Right lobe of liver (tissue), 6 donors: ENCODE measurements around the gene BBS2. TPM values are rescaled to one million over a fixed set of nuclear protein-coding genes. Genes with fewer than 3 reads are reported as not detected.
A peak's percentile ranks its signal among the peaks of the same experiment; 100 is the strongest.

Source experiments
- ATAC-seq, 4 donors: fragments of 200-7000 bp; cut with Tn5 transposase; one replicate each; pipeline ENCODE4 v1.9.1; 2020; ENCODE audit warnings: mild to moderate bottlenecking in 4 of 4, moderate library complexity in 4 of 4
- DNase-seq, 3 donors: peaks; one replicate each; pipeline ENCODE4 v3.0.0-alpha.2; 2020
- H3K27ac ChIP-seq, 3 donors: fragments of 200-600 bp; one replicate each; pipeline ENCODE4 v1.8.0; 2022
- H3K27me3 ChIP-seq, 2 donors: fragments of 200-600 bp; one replicate each; pipeline ENCODE4 v1.8.0; 2022
- H3K36me3 ChIP-seq, 4 donors: fragments of 200-600 bp; sonication (generic) in 1 of 4; one replicate each; pipeline versions ENCODE4 v1.5.1 to v1.8.0; 2017 to 2022; ENCODE audit warnings: control low read depth in 1 of 4
- H3K4me1 ChIP-seq, 4 donors: fragments of 200-600 bp; sonication (generic) in 1 of 4; one replicate each; pipeline versions ENCODE4 v1.5.1 to v1.8.0; 2017 to 2022; ENCODE audit warnings: control low read depth in 1 of 4
- H3K4me3 ChIP-seq, 3 donors: fragments of 200-600 bp; one replicate each; pipeline ENCODE4 v1.8.0; 2022
- H3K9me3 ChIP-seq, 4 donors: fragments of 200-600 bp; sonication (generic) in 1 of 4; one replicate each; pipeline versions ENCODE4 v1.5.1 to v1.8.0; 2017 to 2022; ENCODE audit warnings: control low read depth in 1 of 4
- POLR2A ChIP-seq: fragments of 450-650 bp; IDR thresholded peaks from one replicate; pipeline ENCODE4 v1.6.1; 2017; ENCODE audit warnings: antibody characterized with exemption, mild to moderate bottlenecking
- WGBS: methylation state at CpG from one replicate; pipeline ENCODE4 v1.1.6; 2018; ENCODE audit warnings: low coverage, low lambda C conversion rate; ENCODE audit not compliant: insufficient coverage; ENCODE audit errors: missing lambda C conversion rate; 5-methylcytosine and 5-hydroxymethylcytosine counted together
- intact Hi-C, 2 donors: fragments of 100-400 bp; cut with DNase I; formaldehyde crosslinking; loops; one replicate each; pipeline versions ENCODE4 v1.11.2 to v1.14.1; 2022
- total RNA-seq, 6 experiments: library from RNA; depleted of rRNA in 2 of 6; stranded (reverse); fragments of >200 nt in 2 of 6; fragmentation: NEBNext Ultra II Directional in 3 of 6; extraction: Animal tissue kit (Norgen Biotek cat#: 25700) in 3 of 6; gene quantifications; one replicate each; pipeline versions ENCODE4 v1.1.0 to v1.2.4, GENCODE V29; 2016 to 2023
- TF ChIP-seq, protein P1 (sequence below), 4 donors: fragments of 200-600 bp in 3 of 4; fragments of 450-650 bp in 1 of 4; IDR thresholded peaks; one replicate each; pipeline versions ENCODE4 v1.5.1 to v1.8.0; 2016 to 2022; ENCODE audit warnings: antibody characterized with exemption in 4 of 4, mild to moderate bottlenecking in 2 of 4
- donor health status: DM: no; HTN: yes; CAD: no.
- donor health status: DM: no; HTN: no; CAD: no.
- donor health status: DM: no; HTN: no; CAD: no.
- donor health status: DM: no; HTN: yes; CAD: no.
- donor health status: DM: no; HTN: yes; CAD: no.

The BBS2 gene
- total RNA-seq, 6 experiments from 2014 or later: 5.6 to 18.4 (median 10.5) TPM

DNA sequence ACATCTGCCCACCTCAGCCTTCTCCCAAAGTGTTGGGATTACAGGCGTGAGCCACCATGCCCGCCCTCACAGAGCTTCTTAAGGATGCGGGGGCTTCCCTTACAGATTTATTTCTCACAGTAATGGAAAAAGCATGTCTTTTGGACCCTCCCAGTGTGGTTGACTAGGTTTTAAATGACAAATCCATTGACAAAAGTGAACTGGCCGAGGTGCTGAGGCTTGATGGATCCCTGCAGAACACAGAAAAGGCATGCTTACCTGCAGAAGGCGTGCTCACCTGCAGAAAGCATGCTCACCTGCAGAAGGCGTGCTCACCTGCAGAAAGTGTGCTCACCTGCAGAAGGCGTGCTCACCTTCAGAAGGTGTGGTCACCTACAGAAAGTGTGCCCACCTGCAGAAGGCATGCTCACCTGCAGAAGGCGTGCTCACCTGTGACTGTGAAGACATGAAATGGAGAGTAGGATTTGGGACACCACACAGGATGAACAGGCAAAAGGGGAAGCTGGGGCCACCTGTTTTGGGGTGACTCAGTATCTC lies 15.1 kb upstream of the BBS2 start:
- Histone ChIP-seq H3K27ac (no peak overlapping the region), H3K36me3 (no peaks in the 10 kb centered on the region), H3K9me3 (no peaks in the 10 kb centered on the region), H3K4me3 (no peak overlapping the region), H3K4me1 (no peaks in the 10 kb centered on the region), H3K27me3 (no peaks in the 10 kb centered on the region)
- no peak for TF ChIP-seq POLR2A
- TF ChIP-seq, protein P1, sequence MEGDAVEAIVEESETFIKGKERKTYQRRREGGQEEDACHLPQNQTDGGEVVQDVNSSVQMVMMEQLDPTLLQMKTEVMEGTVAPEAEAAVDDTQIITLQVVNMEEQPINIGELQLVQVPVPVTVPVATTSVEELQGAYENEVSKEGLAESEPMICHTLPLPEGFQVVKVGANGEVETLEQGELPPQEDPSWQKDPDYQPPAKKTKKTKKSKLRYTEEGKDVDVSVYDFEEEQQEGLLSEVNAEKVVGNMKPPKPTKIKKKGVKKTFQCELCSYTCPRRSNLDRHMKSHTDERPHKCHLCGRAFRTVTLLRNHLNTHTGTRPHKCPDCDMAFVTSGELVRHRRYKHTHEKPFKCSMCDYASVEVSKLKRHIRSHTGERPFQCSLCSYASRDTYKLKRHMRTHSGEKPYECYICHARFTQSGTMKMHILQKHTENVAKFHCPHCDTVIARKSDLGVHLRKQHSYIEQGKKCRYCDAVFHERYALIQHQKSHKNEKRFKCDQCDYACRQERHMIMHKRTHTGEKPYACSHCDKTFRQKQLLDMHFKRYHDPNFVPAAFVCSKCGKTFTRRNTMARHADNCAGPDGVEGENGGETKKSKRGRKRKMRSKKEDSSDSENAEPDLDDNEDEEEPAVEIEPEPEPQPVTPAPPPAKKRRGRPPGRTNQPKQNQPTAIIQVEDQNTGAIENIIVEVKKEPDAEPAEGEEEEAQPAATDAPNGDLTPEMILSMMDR (IDR thresholded peaks at IDR 0.05): no peak
- DNase-seq (no peak), ATAC-seq (no peak)
- intact Hi-C loops: no loop called here
- 80% methylated on average over 8 of the region's 8 CpGs for WGBS

DNA sequence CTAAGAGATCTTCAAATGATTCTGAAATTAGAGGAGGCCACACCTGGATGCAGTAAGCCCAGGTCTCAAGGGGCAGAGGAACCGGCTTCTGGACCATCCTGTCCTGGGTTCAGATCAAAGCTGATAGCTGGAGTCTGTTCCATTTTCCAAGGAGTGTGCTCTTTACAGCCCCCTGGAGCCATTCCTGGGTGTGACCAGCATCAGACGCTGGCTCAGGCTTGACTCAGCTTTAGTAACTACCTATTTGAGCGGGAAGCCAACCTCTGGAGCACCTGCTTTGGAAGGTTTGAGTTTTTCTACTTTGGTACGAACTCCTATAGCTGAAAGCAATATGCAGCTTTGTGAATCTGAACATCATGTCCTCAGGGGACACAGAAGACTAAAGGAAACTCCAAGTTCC lies 12.9 kb upstream of the BBS2 start:
- H3K36me3 ChIP-seq: no peaks in the 10 kb centered on the region
- no peaks in the 10 kb centered on the region for H3K27me3 ChIP-seq
- TF ChIP-seq POLR2A: no peak
- TF ChIP-seq, protein P1 (IDR thresholded peaks at IDR 0.05): no peak
- intact Hi-C loops: no loop called here
- DNase-seq (no peak), ATAC-seq (no peak)
- 40% methylated on average over 1 of the region's 4 CpGs for WGBS
- no peak overlapping the region for H3K4me3 ChIP-seq
- H3K9me3 ChIP-seq: no peaks in the 10 kb centered on the region
- no peak overlapping the region for H3K27ac ChIP-seq
- no peaks in the 10 kb centered on the region for H3K4me1 ChIP-seq

DNA sequence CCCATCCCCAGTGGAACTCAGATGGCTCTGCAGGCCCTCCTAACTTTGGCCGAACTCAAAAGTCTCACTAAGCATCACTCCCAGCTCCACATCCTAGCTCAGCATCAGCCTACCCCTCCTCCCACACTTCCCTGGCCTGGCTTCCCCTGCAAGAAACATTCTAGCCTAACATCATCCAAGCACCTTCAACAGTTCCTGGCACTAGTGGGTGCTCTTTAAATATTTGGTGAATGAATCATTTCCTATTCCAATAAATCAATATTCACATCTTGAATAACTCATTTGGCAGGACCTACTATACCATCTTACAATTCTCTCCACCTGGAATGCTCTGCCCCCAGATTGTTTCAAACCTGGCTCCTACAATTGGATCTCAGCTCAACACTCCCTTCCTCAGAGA lies 11.0 kb upstream of the BBS2 start:
- Histone ChIP-seq H3K9me3 (no peaks in the 10 kb centered on the region), H3K27me3 (no peaks in the 10 kb centered on the region), H3K4me1 (no peaks in the 10 kb centered on the region), H3K27ac (no peak overlapping the region), H3K36me3 (no peaks in the 10 kb centered on the region), H3K4me3 (no peak overlapping the region)
- DNase-seq (no peak), ATAC-seq (peak in 1 of 4 donors; percentile 90)
- TF ChIP-seq, protein P1 (IDR thresholded peaks at IDR 0.05): no peak
- no peak for TF ChIP-seq POLR2A
- 70% methylated on average over 1 of the region's 1 CpG for WGBS
- intact Hi-C loops: no loop called here

DNA sequence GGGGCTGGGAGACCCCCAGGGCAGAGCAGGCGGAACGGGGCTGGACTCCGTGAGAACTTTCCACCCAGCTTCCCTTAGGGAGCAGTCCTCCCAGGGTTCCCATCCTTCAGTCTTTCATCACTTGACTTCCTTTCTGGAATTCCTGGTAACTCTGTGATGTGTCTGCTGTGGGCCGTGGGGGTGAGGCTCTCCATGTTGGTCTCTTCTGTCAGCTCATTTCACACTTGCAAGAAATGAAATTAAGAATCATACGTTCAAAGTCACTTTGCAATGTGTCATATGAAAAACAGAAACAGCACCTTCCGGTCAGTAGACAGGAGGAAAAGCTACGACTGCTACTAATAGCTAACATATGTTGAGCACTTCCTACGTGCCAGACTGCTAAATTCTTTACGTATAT lies 5.4 kb upstream of the BBS2 start:
- Histone ChIP-seq H3K27ac (no peak overlapping the region), H3K36me3 (no peaks in the 10 kb centered on the region), H3K27me3 (no peaks in the 10 kb centered on the region), H3K4me1 (peaks cover 0 to 4% (median 0%) of the 10 kb centered on the region in 4 donors), H3K9me3 (no peaks in the 10 kb centered on the region), H3K4me3 (no peak overlapping the region)
- ATAC-seq (no peak), DNase-seq (no peak)
- TF ChIP-seq, protein P1 (IDR thresholded peaks at IDR 0.05): no peak
- TF ChIP-seq POLR2A: no peak
- WGBS: 74% methylated on average over 9 of the region's 9 CpGs
- intact Hi-C loops: loop anchor here in 1 of 2 donors (10.0 kb wide), 1 partner anchor 70 kb away; no protein-coding TSS in a partner anchor

DNA sequence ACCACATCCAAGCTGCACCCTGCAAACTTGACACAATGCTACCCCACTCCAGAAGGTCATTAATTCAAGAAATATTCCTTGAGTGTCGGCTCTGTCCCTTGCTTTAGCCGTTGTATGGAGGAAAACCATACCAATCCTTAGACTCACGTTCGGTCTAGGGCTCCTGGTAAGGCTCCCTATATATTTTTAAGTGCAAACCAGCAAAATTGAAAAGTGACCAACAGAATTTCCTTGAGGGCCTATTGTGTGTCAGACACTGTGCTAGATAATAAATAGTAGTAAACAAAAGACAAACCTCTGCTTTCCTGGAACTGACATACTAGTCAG lies 390 bp upstream of the BBS2 start:
- intact Hi-C loops: loop anchor here in 1 of 2 donors (10.0 kb wide), 1 partner anchor 75 kb away; no protein-coding TSS in a partner anchor
- Histone ChIP-seq H3K4me3 (peak overlapping the region; percentile 91 to 99 (median 96)), H3K27me3 (no peaks in the 10 kb centered on the region), H3K27ac (peak overlapping the region in 1 of 3 donors; percentile 71), H3K36me3 (no peaks in the 10 kb centered on the region), H3K9me3 (no peaks in the 10 kb centered on the region), H3K4me1 (peaks cover 0 to 11% (median 2%) of the 10 kb centered on the region in 4 donors)
- DNase-seq: no peak
- TF ChIP-seq, protein P1 (IDR thresholded peaks at IDR 0.05): no peak
- TF ChIP-seq POLR2A: no peak
- 38% methylated on average over 4 of the region's 4 CpGs for WGBS
- no peak for ATAC-seq
